Naive B cell (primary cell): ENCODE measurements around the gene MATN1. TPM values are rescaled to one million over a fixed set of nuclear protein-coding genes. Genes with fewer than 3 reads are reported as not detected.
A peak's percentile ranks its signal among the peaks of the same experiment; 100 is the strongest.

Experiments used
- ATAC-seq, 2 donors: fragments of 150-1000 bp; cut with Tn5 transposase; 2 replicates each; pipeline ENCODE4 v1.10.0; 2021; ENCODE audit warnings: low read depth in 2 of 2, mild to moderate bottlenecking in 2 of 2, moderate library complexity in 2 of 2
- DNase-seq: peaks from one replicate; pipeline ENCODE4 v3.0.0; 2022
- H3K27ac Mint-ChIP-seq, 6 donors: one replicate each; pipeline ENCODE4 v1.8.0; 2020 to 2022; ENCODE audit warnings: mild to moderate bottlenecking in 6 of 6, mixed read lengths in 6 of 6, moderate library complexity in 5 of 6, inconsistent platforms in 2 of 6
- H3K27me3 Mint-ChIP-seq, 3 donors: one replicate each; pipeline ENCODE4 v1.8.0; 2021 to 2022; ENCODE audit warnings: mixed read lengths in 3 of 3, mild to moderate bottlenecking in 1 of 3
- H3K36me3 Mint-ChIP-seq, 2 donors: one replicate each; pipeline ENCODE4 v1.8.0; 2020 to 2022; ENCODE audit warnings: mixed read lengths in 2 of 2, inconsistent platforms in 1 of 2, mild to moderate bottlenecking in 1 of 2
- H3K4me1 Mint-ChIP-seq, 3 donors: one replicate each; pipeline ENCODE4 v1.8.0; 2020 to 2022; ENCODE audit warnings: mixed read lengths in 3 of 3, inconsistent platforms in 1 of 3, mild to moderate bottlenecking in 1 of 3, moderate library complexity in 1 of 3
- H3K4me3 Mint-ChIP-seq, 8 donors: one replicate each; pipeline ENCODE4 v1.8.0; 2020 to 2022; ENCODE audit warnings: mild to moderate bottlenecking in 8 of 8, mixed read lengths in 8 of 8, moderate library complexity in 8 of 8, inconsistent platforms in 2 of 8
- H3K9me3 Mint-ChIP-seq, 7 donors: one replicate each; pipeline ENCODE4 v1.8.0; 2020 to 2022; ENCODE audit warnings: mixed read lengths in 7 of 7, mild to moderate bottlenecking in 5 of 7, inconsistent platforms in 2 of 7, moderate library complexity in 1 of 7
- polyA plus RNA-seq, 6 donors: library from polyadenylated mRNA; unstranded; fragments of 300-500 nt; fragmentation: Illumina TruSeq; gene quantifications; one replicate each; pipeline ENCODE4 v1.2.3, GENCODE V29; 2021; ENCODE audit warnings: low read depth in 6 of 6

Gene MATN1
- polyA plus RNA-seq, 6 donors from 2014 or later = 0.21 to 3.1 (median 0.39) TPM

DNA sequence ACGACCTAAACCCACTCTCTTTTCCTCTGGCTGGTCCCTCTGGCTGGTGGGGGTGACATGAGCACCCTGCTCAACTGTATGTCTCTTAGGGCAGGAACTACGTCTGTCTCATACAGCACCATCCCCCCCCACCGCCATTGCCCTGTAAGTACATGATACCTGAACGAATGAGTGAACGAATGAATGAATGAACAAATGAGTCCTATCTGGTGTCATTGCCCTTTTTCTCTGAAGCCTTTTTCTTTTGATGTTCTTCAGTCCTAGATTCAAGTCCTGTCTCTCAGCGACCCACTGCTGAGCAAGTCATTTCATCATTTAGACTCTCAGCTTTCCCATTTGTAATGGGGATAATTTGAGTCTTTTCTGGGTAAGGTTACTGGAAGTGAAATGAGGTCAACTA, 10.8 kb downstream of the MATN1 start:
- DNase-seq = no peak
- H3K4me3 Mint-ChIP-seq = peak overlapping the region in 2 of 8 donors; percentile 4 to 30
- H3K4me1 Mint-ChIP-seq = peaks cover 4 to 17% (median 6%) of the 10 kb centered on the region in 3 donors
- H3K36me3 Mint-ChIP-seq = peaks cover 0 to 4% of the 10 kb centered on the region in 2 donors
- ATAC-seq = no peak
- peaks cover 0 to 7% (median 0%) of the 10 kb centered on the region in 7 donors for H3K9me3 Mint-ChIP-seq
- H3K27me3 Mint-ChIP-seq = peaks cover 14 to 37% (median 35%) of the 10 kb centered on the region in 3 donors
- H3K27ac Mint-ChIP-seq = no peak overlapping the region

DNA sequence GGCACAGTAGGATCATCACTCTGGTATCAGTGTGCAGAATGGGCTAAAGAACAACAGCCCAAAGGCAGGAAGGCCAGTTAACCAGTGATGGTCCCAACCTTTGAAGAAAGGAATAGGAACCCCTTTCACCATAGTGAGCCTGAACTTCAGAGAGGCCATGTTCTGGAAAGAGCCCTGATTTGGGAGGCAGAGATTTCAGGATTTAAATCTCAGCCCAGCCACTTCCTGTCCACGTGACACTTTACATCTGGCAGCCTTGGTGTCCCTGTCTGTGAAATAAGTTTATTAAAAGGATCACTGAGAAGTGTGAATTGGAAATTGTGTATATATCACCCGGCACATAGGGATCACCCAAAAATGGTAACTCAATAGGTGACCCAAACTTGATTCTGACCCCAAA, 13.0 kb downstream of the MATN1 start:
- peaks cover 19 to 50% (median 48%) of the 10 kb centered on the region in 3 donors for H3K27me3 Mint-ChIP-seq
- H3K4me1 Mint-ChIP-seq = peaks cover 0 to 8% (median 0%) of the 10 kb centered on the region in 3 donors
- no peak overlapping the region for H3K4me3 Mint-ChIP-seq
- H3K27ac Mint-ChIP-seq = no peak overlapping the region
- DNase-seq = no peak
- H3K36me3 Mint-ChIP-seq = peaks cover 0 to under 1% of the 10 kb centered on the region in 2 donors
- ATAC-seq = no peak
- H3K9me3 Mint-ChIP-seq = peaks cover 0 to 1% (median 0%) of the 10 kb centered on the region in 7 donors

DNA sequence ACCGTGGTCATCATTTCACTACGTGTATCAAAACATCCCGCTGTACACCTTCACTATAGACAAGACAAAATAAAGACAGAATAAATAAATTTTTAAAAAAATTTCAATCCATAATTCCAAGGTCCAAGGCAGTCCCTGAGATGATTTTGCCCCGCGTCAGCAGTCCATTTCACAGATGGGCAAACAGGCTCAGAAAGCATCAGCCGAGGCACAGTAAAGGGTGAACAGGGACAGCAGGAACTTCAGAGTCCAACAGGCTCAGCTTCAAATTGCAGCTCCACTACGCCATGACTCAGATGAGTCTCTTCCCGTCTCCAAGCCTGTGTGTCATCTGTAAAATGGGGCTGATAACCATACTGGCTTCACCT, 15.0 kb downstream of the MATN1 start:
- Mint-ChIP-seq H3K27ac (no peak overlapping the region), H3K4me3 (no peak overlapping the region), H3K4me1 (peaks cover 0 to 8% (median 0%) of the 10 kb centered on the region in 3 donors), H3K9me3 (no peaks in the 10 kb centered on the region), H3K36me3 (no peaks in the 10 kb centered on the region), H3K27me3 (peaks cover 19 to 60% (median 56%) of the 10 kb centered on the region in 3 donors)
- DNase-seq = no peak
- no peak for ATAC-seq

DNA sequence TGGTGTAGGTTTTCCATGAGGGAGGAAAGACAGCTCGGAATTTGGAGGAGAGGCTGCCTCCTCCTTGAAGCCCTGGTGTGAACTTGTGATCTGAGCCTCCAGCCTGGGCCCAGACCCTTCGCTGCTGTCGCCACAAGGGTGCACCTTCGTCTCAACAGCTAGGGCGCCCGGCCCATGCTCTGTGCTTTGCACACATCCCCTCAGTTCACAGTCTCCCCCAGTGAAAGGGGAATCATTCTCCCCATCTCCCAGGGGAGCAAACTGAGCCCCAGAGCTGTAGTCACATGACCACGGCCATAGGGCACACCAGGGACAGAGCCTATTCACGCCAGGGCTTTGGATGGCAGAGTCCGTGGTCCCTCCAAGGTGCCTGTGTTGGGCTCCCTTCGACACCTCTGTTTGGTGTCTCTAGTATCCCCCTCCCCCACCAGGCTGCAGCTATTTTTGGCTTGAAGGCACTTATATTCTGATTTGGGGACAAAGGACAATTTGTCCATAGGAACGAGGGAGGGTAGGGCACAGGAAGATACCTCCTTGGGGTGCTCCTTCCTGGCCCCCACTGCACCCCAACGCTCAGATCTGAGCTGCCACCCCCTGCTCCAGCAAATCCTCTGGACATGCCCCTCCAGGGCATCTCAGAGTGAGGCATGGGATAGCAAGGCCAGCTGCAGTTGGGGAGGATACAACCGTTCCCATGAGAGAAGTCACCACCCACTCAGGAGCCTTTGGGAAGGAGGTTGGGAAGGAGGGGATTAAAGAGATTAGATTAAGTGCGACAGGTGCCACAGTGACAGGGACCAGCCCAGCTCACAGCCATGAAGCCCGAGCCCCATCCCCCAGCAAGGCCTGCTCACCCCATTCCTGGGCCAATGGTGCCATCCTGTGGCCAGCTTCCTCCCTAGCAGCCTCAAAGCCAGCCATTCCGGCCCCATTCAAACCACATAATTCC, 15.7 kb downstream of the MATN1 start:
- H3K4me3 Mint-ChIP-seq = no peak overlapping the region
- no peaks in the 10 kb centered on the region for H3K9me3 Mint-ChIP-seq

DNA sequence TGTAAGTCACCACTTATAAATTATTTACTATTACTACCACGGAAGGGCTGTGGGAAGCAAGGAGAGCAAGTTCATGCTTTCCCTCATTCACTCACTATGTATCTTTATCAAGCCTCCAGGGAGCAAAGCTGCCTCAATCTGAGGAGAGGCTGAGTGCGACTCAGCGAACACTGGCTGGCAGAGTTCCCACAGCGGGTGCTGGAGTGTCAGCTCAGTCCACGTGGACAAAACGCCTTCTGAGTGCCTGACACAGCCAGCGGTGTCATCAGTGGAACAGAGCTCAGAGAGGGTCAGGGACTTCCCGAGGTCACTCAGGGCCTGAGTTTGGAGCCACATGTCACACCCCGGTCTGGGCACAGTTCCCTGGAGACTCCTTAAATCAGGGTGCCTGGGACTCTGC, 16.9 kb downstream of the MATN1 start:
- Mint-ChIP-seq H3K4me3 (no peak overlapping the region), H3K27ac (no peak overlapping the region), H3K9me3 (no peaks in the 10 kb centered on the region), H3K36me3 (no peaks in the 10 kb centered on the region), H3K27me3 (peaks cover 11 to 50% (median 42%) of the 10 kb centered on the region in 3 donors), H3K4me1 (peaks cover 0 to 8% (median 0%) of the 10 kb centered on the region in 3 donors)
- ATAC-seq = no peak
- no peak for DNase-seq

More for the DNA sequence above, 15.7 kb downstream of the MATN1 start:
- Mint-ChIP-seq H3K36me3 (no peaks in the 10 kb centered on the region), H3K27ac (no peak overlapping the region), H3K27me3 (peaks cover 18 to 60% (median 52%) of the 10 kb centered on the region in 3 donors), H3K4me1 (peaks cover 0 to 8% (median 0%) of the 10 kb centered on the region in 3 donors)
- DNase-seq (peak; percentile 53), ATAC-seq (peak; percentile 90)

DNA sequence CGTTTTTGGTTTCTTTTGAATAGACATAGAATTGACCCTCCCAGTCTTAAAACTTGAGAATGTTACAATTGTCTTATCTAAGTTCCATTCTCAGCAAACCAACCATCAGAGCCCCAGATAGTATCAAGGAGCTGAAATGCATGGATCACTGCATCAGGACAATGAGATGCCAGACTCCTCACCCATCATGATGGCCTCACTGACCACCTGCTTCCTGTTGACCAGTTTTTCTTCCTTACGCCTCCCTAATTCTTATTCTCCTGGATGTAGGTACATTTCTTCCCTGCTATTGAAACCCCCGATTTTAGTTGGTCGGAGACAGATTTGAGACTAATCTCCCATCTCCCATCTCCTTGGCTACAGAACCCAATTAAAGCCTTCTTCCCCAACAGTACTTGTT, 17.7 kb downstream of the MATN1 start:
- H3K4me3 Mint-ChIP-seq = peak overlapping the region in 1 of 8 donors; percentile 49
- H3K36me3 Mint-ChIP-seq = no peaks in the 10 kb centered on the region
- H3K9me3 Mint-ChIP-seq = no peaks in the 10 kb centered on the region
- DNase-seq = no peak
- no peak overlapping the region for H3K27ac Mint-ChIP-seq
- ATAC-seq = no peak
- H3K27me3 Mint-ChIP-seq = peaks cover 11 to 50% (median 38%) of the 10 kb centered on the region in 3 donors
- H3K4me1 Mint-ChIP-seq = peaks cover 0 to 8% (median 0%) of the 10 kb centered on the region in 3 donors

DNA sequence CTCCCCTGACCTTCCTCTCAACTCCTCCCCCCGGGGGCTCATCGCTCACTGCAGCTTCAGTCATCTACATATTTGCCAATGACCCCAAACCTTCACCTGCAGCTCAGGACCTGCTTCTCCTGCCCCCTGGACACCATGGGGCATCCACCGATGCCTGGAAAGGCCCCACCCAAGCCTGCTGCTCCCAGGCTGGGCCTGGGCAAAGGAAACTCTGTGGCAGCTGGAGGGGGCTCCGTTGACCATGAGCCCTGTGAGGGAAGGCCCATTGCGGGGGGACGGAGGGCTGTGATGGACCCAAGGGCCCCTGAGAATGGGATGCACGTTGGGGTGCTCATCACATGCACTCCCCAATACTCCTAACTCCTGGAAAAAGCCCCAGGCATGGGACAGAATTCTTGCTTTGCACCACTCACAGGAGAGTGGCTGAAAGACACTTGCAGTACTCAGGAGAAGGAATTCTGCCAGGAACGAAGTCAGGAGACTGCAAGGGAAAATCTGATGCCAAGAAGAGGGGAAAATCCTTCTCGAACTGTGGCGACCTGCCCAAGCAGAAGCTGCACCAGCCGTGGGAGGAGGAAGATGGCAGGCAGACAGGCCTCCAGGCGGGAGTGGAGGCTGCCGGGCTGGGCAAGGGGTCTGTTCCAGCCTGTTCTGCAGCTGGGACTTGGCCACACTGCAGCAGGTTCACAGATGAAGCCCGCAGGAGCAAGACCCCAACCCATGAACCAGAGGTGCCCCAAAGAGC, 18.4 kb downstream of the MATN1 start:
- Mint-ChIP-seq H3K4me1 (peaks cover 0 to 8% (median 0%) of the 10 kb centered on the region in 3 donors), H3K4me3 (no peak overlapping the region), H3K27me3 (peaks cover 11 to 45% (median 38%) of the 10 kb centered on the region in 3 donors), H3K9me3 (no peaks in the 10 kb centered on the region), H3K36me3 (no peaks in the 10 kb centered on the region), H3K27ac (no peak overlapping the region)
- ATAC-seq (no peak), DNase-seq (no peak)

DNA sequence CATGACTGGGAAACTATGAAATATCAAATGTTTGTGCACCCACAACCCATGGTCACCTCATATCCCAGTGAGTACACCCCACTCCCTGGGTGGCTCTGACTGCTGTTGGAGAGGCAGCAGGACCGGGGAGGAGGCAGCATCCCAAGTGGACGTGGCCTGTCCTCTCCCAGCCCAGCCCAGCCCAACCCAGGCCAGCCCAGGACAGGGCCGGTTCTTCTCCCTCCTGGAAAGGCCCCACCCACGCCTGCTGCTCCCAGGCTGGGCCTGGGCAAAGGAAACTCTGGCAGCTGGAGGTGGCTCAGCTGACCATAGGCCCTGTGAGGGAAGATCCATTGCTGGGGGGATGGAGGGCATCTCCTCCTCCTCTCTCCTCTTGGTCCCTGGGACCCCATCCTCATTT, 19.1 kb downstream of the MATN1 start:
- Mint-ChIP-seq H3K4me1 (peaks cover 0 to 8% (median 0%) of the 10 kb centered on the region in 3 donors), H3K36me3 (no peaks in the 10 kb centered on the region), H3K9me3 (no peaks in the 10 kb centered on the region), H3K4me3 (no peak overlapping the region), H3K27me3 (peaks cover 6 to 38% (median 36%) of the 10 kb centered on the region in 3 donors), H3K27ac (no peak overlapping the region)
- DNase-seq = no peak
- no peak for ATAC-seq

DNA sequence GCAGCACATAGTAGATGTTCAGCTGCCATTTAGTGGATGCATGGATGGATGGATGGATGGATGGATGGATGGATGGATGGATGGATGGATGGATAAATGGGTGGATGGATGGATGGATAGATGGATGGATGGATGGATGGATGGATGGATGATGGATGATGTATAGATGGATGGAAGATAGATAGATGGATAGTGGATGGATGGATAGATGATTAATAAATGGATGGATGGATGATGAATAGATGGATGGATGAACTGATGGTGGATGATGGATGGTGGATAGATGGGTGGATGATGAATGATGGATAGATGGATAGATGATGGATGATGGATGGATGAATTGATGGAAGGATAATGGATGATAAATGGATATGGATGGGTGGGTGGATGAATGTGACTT, 20.6 kb downstream of the MATN1 start:
- Mint-ChIP-seq H3K9me3 (no peaks in the 10 kb centered on the region), H3K36me3 (no peaks in the 10 kb centered on the region), H3K4me1 (no peaks in the 10 kb centered on the region), H3K27ac (no peak overlapping the region), H3K27me3 (peaks cover 6 to 23% (median 21%) of the 10 kb centered on the region in 3 donors), H3K4me3 (no peak overlapping the region)
- ATAC-seq (no peak), DNase-seq (no peak)

DNA sequence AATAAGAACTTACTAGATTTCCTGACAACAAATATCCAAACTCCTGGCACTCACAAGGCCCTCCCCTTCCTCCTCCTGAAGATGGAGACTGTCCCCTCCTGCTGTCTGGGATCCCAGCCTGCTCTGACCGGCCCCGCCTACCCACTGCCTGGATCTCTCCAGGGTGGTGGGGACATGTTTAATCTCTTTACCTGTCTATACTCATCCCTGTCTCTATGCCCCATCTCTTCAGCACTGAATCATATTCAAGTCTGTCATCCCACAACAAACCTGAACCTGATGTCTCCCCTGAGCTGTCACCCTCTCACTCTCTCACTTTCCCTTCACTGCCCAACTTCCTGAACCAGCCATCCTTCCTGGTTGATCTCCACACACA, 22.1 kb downstream of the MATN1 start:
- Mint-ChIP-seq H3K27me3 (peaks cover 6 to 18% (median 14%) of the 10 kb centered on the region in 3 donors), H3K27ac (no peak overlapping the region), H3K4me3 (no peak overlapping the region), H3K4me1 (no peaks in the 10 kb centered on the region), H3K9me3 (no peaks in the 10 kb centered on the region), H3K36me3 (no peaks in the 10 kb centered on the region)
- no peak for ATAC-seq
- no peak for DNase-seq

DNA sequence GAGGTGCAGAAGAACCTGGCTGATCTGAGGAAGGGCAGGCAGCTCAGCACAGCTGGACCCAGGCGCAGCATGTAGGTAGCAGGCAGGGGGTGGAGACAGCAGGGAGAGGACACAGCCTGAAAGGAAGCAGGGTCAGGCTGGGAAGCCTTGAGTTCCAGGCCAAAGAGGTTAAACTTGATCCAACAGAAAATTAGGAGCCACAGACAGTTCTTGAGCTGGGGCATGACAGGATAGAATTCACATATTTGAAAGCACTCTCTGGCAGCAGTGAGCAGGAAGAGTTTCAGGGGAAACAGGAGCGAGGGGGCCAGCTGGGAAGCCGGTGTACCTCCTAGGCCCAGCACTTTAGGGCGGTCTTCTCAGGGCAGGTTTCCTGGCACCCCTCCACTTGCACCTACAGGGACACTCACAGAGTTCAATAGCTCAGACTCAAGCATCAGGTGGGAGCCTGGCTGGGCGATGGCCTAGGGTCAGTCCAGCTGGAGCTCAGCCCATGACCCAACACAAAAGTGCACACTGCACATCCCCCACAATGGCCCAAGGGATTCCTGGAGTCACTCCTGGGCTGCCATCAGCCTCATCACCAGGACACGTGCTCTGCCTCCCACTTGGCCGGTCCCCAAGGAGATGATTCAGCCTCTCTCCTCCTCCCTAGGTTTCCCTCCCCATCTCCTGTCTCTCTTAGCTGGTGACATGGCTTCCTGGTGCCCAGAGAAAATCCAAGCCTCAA, 22.7 kb downstream of the MATN1 start:
- ATAC-seq (no peak), DNase-seq (no peak)
- Mint-ChIP-seq H3K27me3 (peaks cover 8 to 17% (median 14%) of the 10 kb centered on the region in 3 donors), H3K4me1 (no peaks in the 10 kb centered on the region), H3K9me3 (no peaks in the 10 kb centered on the region), H3K4me3 (no peak overlapping the region), H3K36me3 (no peaks in the 10 kb centered on the region), H3K27ac (no peak overlapping the region)

DNA sequence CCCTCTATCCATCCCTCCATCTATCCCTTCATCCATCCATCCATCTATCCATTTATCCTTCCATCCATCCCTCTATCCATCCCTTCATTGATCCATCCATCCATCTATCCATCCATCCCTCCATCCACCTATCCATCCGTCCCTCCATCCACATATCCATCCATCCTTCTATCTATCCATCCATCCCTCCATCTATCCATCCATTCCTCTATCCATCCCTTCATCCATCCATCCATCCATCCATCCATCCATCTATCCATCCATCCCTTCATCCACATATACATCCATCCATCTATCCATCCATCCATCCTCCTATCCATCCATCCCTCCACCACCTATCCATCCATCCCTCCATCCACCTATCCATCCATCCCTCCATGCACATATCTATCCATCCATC, 23.6 kb downstream of the MATN1 start:
- H3K27ac Mint-ChIP-seq = no peak overlapping the region
- H3K4me1 Mint-ChIP-seq = no peaks in the 10 kb centered on the region
- no peak for ATAC-seq

DNA sequence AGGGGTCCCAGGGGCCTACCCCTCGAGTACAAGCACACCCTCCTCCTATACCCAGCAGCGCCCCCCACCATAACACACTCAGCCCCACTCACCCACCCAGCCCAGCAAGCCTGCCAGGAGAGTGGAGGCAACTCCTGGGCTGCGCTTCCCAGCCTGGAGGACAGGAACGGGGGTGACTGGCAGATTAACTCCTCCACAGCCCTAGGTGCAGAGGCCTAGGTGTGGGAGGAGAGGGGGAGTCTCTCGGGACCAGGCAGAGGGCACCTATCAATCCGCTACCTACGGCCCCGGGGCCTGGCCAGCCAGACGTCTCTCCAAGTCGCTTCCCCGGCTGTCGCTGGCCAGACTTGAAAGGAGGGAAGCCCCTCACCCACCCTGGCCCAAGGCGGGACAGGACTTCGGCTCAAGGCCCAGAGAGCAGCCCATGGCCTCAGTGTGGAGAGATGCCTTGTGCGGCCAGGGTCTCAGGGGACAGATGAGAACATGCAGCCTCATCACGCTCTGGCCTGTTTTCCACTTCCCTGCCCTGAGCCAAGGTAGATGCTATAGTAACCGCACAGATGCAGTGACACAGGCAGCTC, 24.9 kb downstream of the MATN1 start:
- no peaks in the 10 kb centered on the region for H3K36me3 Mint-ChIP-seq
- DNase-seq (no peak), ATAC-seq (no peak)
- H3K27ac Mint-ChIP-seq = no peak overlapping the region
- H3K4me3 Mint-ChIP-seq = no peak overlapping the region
- no peaks in the 10 kb centered on the region for H3K9me3 Mint-ChIP-seq
- H3K4me1 Mint-ChIP-seq = no peaks in the 10 kb centered on the region
- peaks cover 12 to 21% (median 17%) of the 10 kb centered on the region in 3 donors for H3K27me3 Mint-ChIP-seq

More for the DNA sequence above, 23.6 kb downstream of the MATN1 start:
- no peak for DNase-seq
- H3K4me3 Mint-ChIP-seq = no peak overlapping the region
- H3K36me3 Mint-ChIP-seq = no peaks in the 10 kb centered on the region
- H3K27me3 Mint-ChIP-seq = peaks cover 12 to 17% (median 16%) of the 10 kb centered on the region in 3 donors
- H3K9me3 Mint-ChIP-seq = no peaks in the 10 kb centered on the region
